ENCODE data around the gene GSDMA. TPM values are rescaled to one million over a fixed set of nuclear protein-coding genes. Genes with fewer than 3 reads are reported as not detected.
A peak's percentile ranks its signal among the peaks of the same experiment; 100 is the strongest.
"Not testable (repeated sequence)": the region's sequence is repeated elsewhere in the genome, so short reads cannot be mapped to it uniquely, and the experiment has no call there.

The GSDMA gene
- total and polyA plus RNA-seq, 2 experiments from 2014 or later: not detected

DNA sequence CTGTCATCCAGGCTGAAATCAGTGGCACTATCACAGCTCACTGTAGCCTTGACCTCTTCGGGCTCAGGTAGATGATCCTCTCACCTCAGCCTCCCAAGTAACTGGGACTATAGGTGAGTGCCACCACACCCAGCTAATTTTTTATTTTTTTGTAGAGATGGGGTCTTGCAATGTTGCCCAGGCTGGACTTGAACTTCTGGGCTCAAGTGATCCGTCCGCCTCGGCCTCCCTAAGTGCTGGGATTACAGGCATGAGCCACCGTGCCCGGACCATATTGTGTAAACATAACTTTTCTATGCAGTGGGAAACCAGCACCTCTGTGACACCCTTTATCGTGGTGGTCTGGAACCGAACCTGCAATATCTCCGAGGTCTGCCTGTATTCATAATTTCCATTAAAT is 41.3 kb downstream of the GSDMA start:
- no peaks in the 10 kb centered on the region for H3K36me3 ChIP-seq
- H3K4me1 ChIP-seq (ENCODE audit: low read depth): no peaks in the 10 kb centered on the region
- no peak for DNase-seq (ENCODE audit: low read depth in 1 of 2, low spot score in 1 of 2)
- no peak overlapping the region for H3K27ac ChIP-seq
- TF ChIP-seq, protein P1, sequence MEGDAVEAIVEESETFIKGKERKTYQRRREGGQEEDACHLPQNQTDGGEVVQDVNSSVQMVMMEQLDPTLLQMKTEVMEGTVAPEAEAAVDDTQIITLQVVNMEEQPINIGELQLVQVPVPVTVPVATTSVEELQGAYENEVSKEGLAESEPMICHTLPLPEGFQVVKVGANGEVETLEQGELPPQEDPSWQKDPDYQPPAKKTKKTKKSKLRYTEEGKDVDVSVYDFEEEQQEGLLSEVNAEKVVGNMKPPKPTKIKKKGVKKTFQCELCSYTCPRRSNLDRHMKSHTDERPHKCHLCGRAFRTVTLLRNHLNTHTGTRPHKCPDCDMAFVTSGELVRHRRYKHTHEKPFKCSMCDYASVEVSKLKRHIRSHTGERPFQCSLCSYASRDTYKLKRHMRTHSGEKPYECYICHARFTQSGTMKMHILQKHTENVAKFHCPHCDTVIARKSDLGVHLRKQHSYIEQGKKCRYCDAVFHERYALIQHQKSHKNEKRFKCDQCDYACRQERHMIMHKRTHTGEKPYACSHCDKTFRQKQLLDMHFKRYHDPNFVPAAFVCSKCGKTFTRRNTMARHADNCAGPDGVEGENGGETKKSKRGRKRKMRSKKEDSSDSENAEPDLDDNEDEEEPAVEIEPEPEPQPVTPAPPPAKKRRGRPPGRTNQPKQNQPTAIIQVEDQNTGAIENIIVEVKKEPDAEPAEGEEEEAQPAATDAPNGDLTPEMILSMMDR (IDR thresholded peaks at IDR 0.05; ENCODE audit: low read depth, low read length): no peak
- no peaks in the 10 kb centered on the region for H3K9me3 ChIP-seq (ENCODE audit: low read depth)
- H3K4me3 ChIP-seq: no peak overlapping the region
- H3K27me3 ChIP-seq: no peaks in the 10 kb centered on the region

DNA sequence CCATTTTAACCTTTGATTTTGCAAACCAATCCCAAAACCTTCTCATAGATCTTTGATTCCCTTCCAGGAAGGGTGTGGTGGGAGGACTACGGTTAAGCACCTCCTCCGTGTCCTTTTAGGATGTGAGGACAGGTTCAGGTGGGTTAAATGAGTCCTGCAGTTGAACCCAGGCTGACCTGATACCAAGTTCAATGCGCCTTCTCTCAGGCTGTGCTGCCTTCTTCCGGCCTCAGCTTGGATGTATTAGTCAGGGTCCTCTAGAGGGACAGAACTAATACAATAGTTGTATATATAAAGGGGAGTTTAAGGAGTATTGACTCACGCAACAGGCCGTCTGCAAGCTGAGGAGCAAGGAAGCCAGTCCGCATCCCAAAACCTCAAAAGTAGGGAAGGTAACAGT is 41.9 kb downstream of the GSDMA start:
- TF ChIP-seq, protein P1 (IDR thresholded peaks at IDR 0.05; ENCODE audit: low read depth, low read length): no peak
- Histone ChIP-seq H3K4me1 (ENCODE audit: low read depth) (no peaks in the 10 kb centered on the region), H3K4me3 (no peak overlapping the region), H3K27ac (no peak overlapping the region), H3K36me3 (no peaks in the 10 kb centered on the region), H3K27me3 (no peaks in the 10 kb centered on the region), H3K9me3 (ENCODE audit: low read depth) (no peaks in the 10 kb centered on the region)
- DNase-seq (ENCODE audit: low read depth in 1 of 2, low spot score in 1 of 2): no peak

DNA sequence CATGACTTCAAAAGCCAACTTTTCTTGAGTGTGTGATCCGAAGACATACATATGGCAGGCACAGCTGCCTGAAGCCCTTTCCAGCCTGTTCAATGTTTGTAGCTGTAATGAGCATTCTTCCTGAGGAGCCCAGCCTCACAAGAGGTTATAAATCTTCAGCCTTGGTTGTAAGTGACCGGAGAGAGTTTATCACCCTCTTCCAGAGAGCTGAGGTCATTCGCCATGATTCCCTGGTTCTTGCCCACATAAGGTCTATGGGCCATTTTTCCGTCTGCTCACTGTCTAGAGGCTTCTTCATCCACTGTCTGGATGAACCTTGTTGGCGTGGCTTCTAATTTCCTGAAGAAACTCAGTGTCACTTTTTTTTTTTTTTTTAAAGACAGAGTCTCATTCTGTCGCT is 42.7 kb downstream of the GSDMA start:
- no peaks in the 10 kb centered on the region for H3K27me3 ChIP-seq
- TF ChIP-seq, protein P1 (IDR thresholded peaks at IDR 0.05; ENCODE audit: low read depth, low read length): no peak
- no peaks in the 10 kb centered on the region for H3K36me3 ChIP-seq
- no peak for DNase-seq (ENCODE audit: low read depth in 1 of 2, low spot score in 1 of 2)
- no peak overlapping the region for H3K4me3 ChIP-seq
- H3K9me3 ChIP-seq (ENCODE audit: low read depth): no peaks in the 10 kb centered on the region
- H3K4me1 ChIP-seq (ENCODE audit: low read depth): no peaks in the 10 kb centered on the region
- H3K27ac ChIP-seq: no peak overlapping the region

DNA sequence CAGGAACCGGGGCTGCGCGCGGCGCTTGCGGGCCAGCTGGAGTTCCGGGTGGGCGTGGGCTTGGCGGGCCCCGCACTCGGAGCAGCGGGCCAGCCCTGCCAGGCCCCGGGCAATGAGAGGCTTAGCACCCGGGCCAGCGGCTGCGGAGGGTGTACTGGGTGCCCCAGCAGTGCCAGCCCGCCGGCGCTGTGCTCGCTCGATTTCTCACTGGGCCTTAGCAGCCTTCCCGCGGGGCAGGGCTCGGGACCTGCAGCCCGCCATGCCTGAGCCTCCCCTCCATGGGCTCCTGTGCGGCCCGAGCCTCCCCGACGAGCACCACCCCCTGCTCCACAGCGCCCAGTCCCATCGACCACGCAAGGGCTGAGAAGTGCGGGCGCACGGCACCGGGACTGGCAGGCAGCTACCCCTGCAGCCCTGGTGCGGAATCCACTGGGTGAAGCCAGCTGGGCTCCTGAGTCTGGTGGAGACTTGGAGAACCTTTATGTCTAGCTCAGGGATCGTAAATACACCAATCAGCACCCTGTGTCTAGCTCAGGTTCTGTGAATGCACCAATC is 48.2 kb downstream of the GSDMA start:
- not testable (repeated sequence) for H3K27ac ChIP-seq; DNase-seq (ENCODE audit: low read depth in 1 of 2, low spot score in 1 of 2); H3K36me3 ChIP-seq; H3K27me3 ChIP-seq; H3K9me3 ChIP-seq (ENCODE audit: low read depth); H3K4me3 ChIP-seq; H3K4me1 ChIP-seq (ENCODE audit: low read depth)

DNA sequence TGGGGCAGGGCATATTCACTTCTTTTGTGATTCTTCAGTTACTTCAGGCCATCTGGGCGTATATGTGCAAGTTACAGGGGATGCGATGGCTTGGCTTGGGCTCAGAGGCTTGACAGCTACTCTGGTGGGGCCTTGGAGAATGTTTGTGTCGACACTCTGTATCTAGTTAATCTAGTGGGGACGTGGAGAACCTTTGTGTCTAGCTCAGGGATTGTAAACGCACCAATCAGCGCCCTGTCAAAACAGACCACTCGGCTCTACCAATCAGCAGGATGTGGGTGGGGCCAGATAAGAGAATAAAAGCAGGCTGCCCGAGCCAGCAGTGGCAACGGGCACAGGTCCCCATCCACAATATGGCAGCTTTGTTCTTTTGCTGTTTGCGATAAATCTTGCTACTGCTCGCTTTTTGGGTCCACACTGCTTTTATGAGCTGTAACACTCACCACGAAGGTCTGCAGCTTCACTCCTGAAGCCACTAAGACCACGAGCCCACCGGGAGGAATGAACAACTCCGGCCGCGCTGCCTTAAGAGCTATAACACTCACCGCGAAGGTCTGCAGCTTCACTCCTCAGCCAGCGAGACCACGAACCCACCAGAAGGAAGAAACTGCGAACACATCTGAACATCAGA is 49.3 kb downstream of the GSDMA start:
- H3K27me3 ChIP-seq, H3K36me3 ChIP-seq: not testable (repeated sequence)

DNA sequence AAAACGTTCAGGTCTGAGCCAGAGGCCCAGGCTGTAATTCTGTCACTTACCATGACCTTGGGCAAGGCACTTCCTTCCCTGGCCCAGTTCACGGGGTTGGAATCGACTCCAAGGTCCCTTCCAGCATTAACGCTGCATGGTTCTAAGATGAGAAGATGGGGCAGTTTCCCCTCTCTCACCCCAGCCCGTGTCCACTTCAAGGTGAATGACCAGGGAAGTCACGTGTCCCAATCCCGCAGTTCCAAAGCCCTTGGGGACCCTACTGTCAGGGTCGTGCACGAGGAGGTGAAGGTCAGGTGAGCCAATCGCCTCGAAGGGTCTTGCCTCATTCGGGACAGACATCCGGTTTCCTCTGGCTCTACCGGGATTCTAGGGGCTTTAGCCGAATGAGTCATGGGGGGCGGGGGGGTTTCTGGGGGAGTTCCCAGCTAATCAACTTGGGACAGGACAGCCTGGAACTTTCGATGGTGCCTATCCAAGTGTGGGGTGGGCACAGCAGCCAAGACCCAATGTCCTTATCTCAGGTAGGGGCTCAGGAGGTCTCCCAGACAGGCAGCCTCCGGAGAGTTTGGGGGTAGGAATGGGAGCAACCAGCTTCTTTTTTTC is 51.7 kb downstream of the GSDMA start:
- H3K27me3 ChIP-seq: no peaks in the 10 kb centered on the region
- no peak overlapping the region for H3K4me3 ChIP-seq
- DNase-seq (ENCODE audit: low read depth in 1 of 2, low spot score in 1 of 2): peak in 1 of 2 donors; percentile 43
- no peaks in the 10 kb centered on the region for H3K36me3 ChIP-seq
- H3K27ac ChIP-seq: no peak overlapping the region
- H3K4me1 ChIP-seq (ENCODE audit: low read depth): peaks cover 13% of the 10 kb centered on the region
- TF ChIP-seq, protein P1 (IDR thresholded peaks at IDR 0.05; ENCODE audit: low read depth, low read length): no peak
- H3K9me3 ChIP-seq (ENCODE audit: low read depth): no peaks in the 10 kb centered on the region

More for the DNA sequence above, 49.3 kb downstream of the GSDMA start:
- not testable (repeated sequence) for H3K4me3 ChIP-seq; H3K4me1 ChIP-seq (ENCODE audit: low read depth); H3K9me3 ChIP-seq (ENCODE audit: low read depth); DNase-seq (ENCODE audit: low read depth in 1 of 2, low spot score in 1 of 2); H3K27ac ChIP-seq
